HCT116 (cell line): Measurements from ENCODE around the gene PFKP.

Experiments
- CTCF ChIP-seq, 3 experiments: fragments of 200-600 bp in 1 of 3; sonication (generic) in 1 of 3; IDR thresholded peaks in 2 of 3; conservative IDR thresholded peaks in 1 of 3; 2 replicates each; pipeline ENCODE4 v1.5.1; 2012 to 2017; ENCODE audit warnings: low read depth in 2 of 3, low read length in 2 of 3, antibody characterized with exemption in 1 of 3, borderline replicate concordance in 1 of 3, control low read depth in 1 of 3, mild to moderate bottlenecking in 1 of 3, mixed read lengths in 1 of 3, mixed run types in 1 of 3, moderate library complexity in 1 of 3; ENCODE audit not compliant: insufficient read depth in 1 of 3
- EZH2 ChIP-seq: fragments of 200-600 bp; sonication (generic); IDR thresholded peaks from 2 replicates; pipeline ENCODE4 v1.6.1; 2017; ENCODE audit warnings: antibody characterized with exemption, mixed run types
- EZH2phosphoT487 ChIP-seq: fragments of 200-600 bp; IDR thresholded peaks from 2 replicates; pipeline ENCODE4 v1.6.1; 2018; ENCODE audit warnings: antibody characterized with exemption, borderline replicate concordance
- MAX ChIP-seq: IDR thresholded peaks from 2 replicates; pipeline ENCODE4 v1.6.1; 2012
- POLR2A ChIP-seq: IDR thresholded peaks from 2 replicates; pipeline ENCODE4 v1.7.0; 2011; ENCODE audit warnings: borderline replicate concordance; ENCODE audit not compliant: insufficient read depth, insufficient read length; ENCODE audit errors: extremely low read depth
- POLR2AphosphoS5 ChIP-seq: IDR thresholded peaks from 2 replicates; pipeline ENCODE4 v1.6.1; 2011; ENCODE audit warnings: mild to moderate bottlenecking, low read depth, low read length, moderate library complexity
- REST ChIP-seq: IDR thresholded peaks from 2 replicates; pipeline ENCODE4 v1.6.1; 2012; ENCODE audit warnings: low read depth
- SIN3A ChIP-seq: IDR thresholded peaks from 2 replicates; pipeline ENCODE4 v1.6.1; 2012; ENCODE audit warnings: low read depth
- ZBTB33 ChIP-seq: IDR thresholded peaks from 2 replicates; pipeline ENCODE4 v1.6.1; 2011; ENCODE audit warnings: mild to moderate bottlenecking, low read length, moderate library complexity; ENCODE audit not compliant: insufficient replicate concordance; ENCODE audit errors: extremely low read depth

- TF ChIP-seq CTCF (IDR thresholded peaks at IDR 0.05 in 2 of 3, conservative IDR thresholded peaks at IDR 0.05 in 1 of 3; ENCODE audit: borderline replicate concordance in 1 of 3, insufficient read depth in 1 of 3, low read depth in 2 of 3, low read length in 2 of 3) (no peak), SIN3A (no peak), MAX (no peak), POLR2A (no peak), EZH2phosphoT487 (no peak), ZBTB33 (no peak), REST (no peak), POLR2AphosphoS5 (no peak), EZH2 (no peak)
These were observed 46.0 kb downstream of the PFKP start for GRCh38 chr10:3113343-3113720.
